ENCODE results near the gene CAPG. TPM values are rescaled to one million over a fixed set of nuclear protein-coding genes. Genes with fewer than 3 reads are reported as not detected.

CAPG gene
- total and polyA plus RNA-seq, 10 of the 15 experiments (the other 5 are each of a cell fraction or from before 2014, with no cell fraction given) = 26.3 to 192 (median 100) TPM

DNA sequence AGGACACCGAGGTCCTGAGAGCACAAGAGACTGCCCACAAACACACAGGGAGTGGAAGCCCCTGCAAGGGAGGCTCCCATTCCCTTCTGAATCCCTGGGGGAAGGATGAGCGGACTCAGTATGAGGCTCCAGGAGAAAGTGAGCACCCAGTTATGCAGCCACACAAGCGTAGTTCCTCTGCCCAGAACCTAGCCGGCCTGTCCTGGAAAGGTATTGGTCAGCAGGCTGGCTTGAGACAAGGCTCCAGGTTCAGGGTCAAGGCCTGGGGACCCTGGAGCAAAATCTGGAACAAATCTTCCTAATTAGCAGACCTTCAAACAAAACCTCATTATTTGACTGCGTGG, 1.2 kb upstream of the CAPG start (continued):
- TF ChIP-seq, protein P1, sequence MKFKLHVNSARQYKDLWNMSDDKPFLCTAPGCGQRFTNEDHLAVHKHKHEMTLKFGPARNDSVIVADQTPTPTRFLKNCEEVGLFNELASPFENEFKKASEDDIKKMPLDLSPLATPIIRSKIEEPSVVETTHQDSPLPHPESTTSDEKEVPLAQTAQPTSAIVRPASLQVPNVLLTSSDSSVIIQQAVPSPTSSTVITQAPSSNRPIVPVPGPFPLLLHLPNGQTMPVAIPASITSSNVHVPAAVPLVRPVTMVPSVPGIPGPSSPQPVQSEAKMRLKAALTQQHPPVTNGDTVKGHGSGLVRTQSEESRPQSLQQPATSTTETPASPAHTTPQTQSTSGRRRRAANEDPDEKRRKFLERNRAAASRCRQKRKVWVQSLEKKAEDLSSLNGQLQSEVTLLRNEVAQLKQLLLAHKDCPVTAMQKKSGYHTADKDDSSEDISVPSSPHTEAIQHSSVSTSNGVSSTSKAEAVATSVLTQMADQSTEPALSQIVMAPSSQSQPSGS (IDR thresholded peaks at IDR 0.05; ENCODE audit: low read length) = no peak
- TF ChIP-seq EZH2 (IDR thresholded peaks at IDR 0.05; ENCODE audit: borderline replicate concordance, control insufficient read depth, low read depth, low read length) (no peak), NR2F1 (conservative IDR thresholded peaks at IDR 0.05) (no peak)
- TF ChIP-seq, protein P2, sequence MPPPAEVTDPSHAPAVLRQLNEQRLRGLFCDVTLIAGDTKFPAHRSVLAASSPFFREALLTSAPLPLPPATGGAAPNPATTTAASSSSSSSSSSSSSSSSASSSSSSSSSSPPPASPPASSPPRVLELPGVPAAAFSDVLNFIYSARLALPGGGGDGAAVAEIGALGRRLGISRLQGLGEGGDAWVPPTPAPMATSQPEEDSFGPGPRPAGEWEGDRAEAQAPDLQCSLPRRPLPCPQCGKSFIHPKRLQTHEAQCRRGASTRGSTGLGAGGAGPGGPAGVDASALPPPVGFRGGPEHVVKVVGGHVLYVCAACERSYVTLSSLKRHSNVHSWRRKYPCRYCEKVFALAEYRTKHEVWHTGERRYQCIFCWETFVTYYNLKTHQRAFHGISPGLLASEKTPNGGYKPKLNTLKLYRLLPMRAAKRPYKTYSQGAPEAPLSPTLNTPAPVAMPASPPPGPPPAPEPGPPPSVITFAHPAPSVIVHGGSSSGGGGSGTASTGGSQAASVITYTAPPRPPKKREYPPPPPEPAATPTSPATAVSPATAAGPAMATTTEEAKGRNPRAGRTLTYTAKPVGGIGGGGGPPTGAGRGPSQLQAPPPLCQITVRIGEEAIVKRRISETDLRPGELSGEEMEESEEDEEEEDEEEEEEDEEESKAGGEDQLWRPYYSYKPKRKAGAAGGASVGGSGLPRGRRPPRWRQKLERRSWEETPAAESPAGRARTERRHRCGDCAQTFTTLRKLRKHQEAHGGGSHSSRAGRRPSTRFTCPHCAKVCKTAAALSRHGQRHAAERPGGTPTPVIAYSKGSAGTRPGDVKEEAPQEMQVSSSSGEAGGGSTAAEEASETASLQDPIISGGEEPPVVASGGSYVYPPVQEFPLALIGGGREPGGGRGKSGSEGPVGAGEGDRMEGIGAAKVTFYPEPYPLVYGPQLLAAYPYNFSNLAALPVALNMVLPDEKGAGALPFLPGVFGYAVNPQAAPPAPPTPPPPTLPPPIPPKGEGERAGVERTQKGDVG (CRISPR knock-in tag; IDR thresholded peaks at IDR 0.05) = no peak

DNA sequence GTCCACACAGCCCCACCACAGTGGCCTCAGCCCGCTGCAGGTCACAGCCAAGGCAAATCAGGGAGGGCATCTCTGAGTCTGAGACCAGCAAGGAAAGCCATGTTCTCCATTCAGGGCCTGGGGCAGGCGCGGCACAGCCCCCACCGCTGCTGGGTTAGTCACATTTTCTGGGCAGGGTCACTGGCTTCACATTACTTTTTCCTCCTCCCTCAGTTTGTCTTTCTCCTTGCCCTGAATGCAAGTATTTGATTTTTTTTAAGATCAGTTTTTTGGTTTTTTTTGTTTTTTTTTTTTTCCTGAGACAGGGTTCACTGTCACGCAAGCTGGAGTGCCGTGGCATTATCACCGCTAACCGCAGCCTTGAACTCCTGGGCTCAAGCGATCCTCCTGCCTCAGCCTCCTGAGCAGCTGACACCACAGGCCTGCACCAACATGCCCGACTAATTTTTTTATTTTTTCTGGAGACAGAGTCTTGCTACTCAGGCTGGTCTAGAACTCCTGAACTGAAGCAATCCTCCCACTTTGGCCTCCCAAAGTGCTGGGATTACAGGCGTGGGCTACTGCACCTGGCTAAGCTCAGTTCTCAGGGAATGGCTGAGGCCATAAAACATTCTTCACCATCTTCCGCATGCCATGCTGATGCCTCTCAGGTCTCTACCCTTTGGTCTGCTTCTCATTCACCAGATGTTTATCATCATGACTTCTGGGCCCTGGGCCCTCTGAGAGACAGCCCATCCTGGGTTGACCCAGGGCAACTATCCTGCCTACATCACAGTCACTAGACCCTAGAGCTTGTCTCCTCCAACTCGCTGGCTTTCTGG, 628 bp upstream of the CAPG start:
- FAIRE-seq = no peak
- no peak for DNase-seq (ENCODE audit: low read depth, low spot score)
- no TSS peak for BruUV-seq (replicated peaks)
- no peaks in the 10 kb centered on the region for H3K36me3 ChIP-seq (ENCODE audit: control insufficient read depth in 2 of 2, insufficient read depth in 2 of 2, low read length in 1 of 2)
- no peaks in the 10 kb centered on the region for H3K27me3 ChIP-seq (replicated peaks in 1 of 2; ENCODE audit: control insufficient read depth in 2 of 2, insufficient read depth in 2 of 2, low read length in 1 of 2)
- ATAC-seq = no peak
- peak overlapping the region; percentile 93 for H3K4me2 ChIP-seq (ENCODE audit: control insufficient read depth, insufficient read depth)
- no peak overlapping the region for H3K27ac ChIP-seq (ENCODE audit: control insufficient read depth, insufficient read depth)
- ChIA-PET POLR2A (interaction anchor here (0.7 kb wide), 1 partner anchor 611 kb away, joined by 7 read pairs; no protein-coding TSS in a partner anchor), SMC1A (ENCODE audit: uncharacterized antibody, unreplicated experiment) (interaction anchor here (1.2 kb wide), 1 partner anchor 9 kb away, joined by 5 read pairs; the partner anchor contains the start of gene SH2D6), CTCF (interaction anchor here (0.9 to 3.6 kb wide), 2 partner anchors 9 to 141 kb away, joined by 4 to 12 read pairs; no protein-coding TSS in a partner anchor), RAD21 (ENCODE audit: unreplicated experiment) (interaction anchor here (1.1 to 2.3 kb wide), 2 partner anchors 9 kb away, joined by 3 to 10 read pairs; partner anchors contain the start of gene SH2D6)
- peaks cover 29% of the 10 kb centered on the region for H3K4me1 ChIP-seq (ENCODE audit: control insufficient read depth, insufficient read depth, low read length)
- H3K79me2 ChIP-seq (ENCODE audit: control insufficient read depth, insufficient read depth, low read length) = no peaks in the 10 kb centered on the region; the same call in none of the 2 replicates
- H3K9me3 ChIP-seq (replicated peaks; ENCODE audit: control insufficient read depth, insufficient read depth, low read length) = no peaks in the 10 kb centered on the region
- 75% methylated on average over 13 of the region's 13 CpGs for WGBS (ENCODE audit: insufficient coverage, insufficient replicate concordance, low lambda C conversion rate, missing lambda C conversion rate)
- 0 out of 2 replicates have a peak overlapping the region, but pooled peaks have one; percentile 64 for H3K4me3 ChIP-seq
- no peaks in the 10 kb centered on the region for H4K20me1 ChIP-seq (ENCODE audit: control insufficient read depth, insufficient read depth)
- in situ Hi-C loops (cut with MboI) (no loop called here), intact Hi-C loops (cut with micrococcal nuclease; ENCODE audit: unreplicated experiment) (no loop called here)
- H2AFZ ChIP-seq (ENCODE audit: control insufficient read depth, low read depth, low read length) = no peak overlapping the region
- H3K9ac ChIP-seq (ENCODE audit: control insufficient read depth, insufficient read depth, low read length) = no peak overlapping the region
- TF ChIP-seq, protein P3, sequence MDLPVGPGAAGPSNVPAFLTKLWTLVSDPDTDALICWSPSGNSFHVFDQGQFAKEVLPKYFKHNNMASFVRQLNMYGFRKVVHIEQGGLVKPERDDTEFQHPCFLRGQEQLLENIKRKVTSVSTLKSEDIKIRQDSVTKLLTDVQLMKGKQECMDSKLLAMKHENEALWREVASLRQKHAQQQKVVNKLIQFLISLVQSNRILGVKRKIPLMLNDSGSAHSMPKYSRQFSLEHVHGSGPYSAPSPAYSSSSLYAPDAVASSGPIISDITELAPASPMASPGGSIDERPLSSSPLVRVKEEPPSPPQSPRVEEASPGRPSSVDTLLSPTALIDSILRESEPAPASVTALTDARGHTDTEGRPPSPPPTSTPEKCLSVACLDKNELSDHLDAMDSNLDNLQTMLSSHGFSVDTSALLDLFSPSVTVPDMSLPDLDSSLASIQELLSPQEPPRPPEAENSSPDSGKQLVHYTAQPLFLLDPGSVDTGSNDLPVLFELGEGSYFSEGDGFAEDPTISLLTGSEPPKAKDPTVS (IDR thresholded peaks at IDR 0.05; ENCODE audit: low read depth, low read length) = no peak
- TF ChIP-seq, protein P4, sequence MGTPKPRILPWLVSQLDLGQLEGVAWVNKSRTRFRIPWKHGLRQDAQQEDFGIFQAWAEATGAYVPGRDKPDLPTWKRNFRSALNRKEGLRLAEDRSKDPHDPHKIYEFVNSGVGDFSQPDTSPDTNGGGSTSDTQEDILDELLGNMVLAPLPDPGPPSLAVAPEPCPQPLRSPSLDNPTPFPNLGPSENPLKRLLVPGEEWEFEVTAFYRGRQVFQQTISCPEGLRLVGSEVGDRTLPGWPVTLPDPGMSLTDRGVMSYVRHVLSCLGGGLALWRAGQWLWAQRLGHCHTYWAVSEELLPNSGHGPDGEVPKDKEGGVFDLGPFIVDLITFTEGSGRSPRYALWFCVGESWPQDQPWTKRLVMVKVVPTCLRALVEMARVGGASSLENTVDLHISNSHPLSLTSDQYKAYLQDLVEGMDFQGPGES (IDR thresholded peaks at IDR 0.05) = no peak
- TF ChIP-seq HDAC2 (IDR thresholded peaks at IDR 0.05) (no peak), BACH1 (IDR thresholded peaks at IDR 0.05; ENCODE audit: borderline replicate concordance) (no peak), ZNF207 (IDR thresholded peaks at IDR 0.05; ENCODE audit: borderline replicate concordance) (no peak), PAX5 (IDR thresholded peaks at IDR 0.05; ENCODE audit: borderline replicate concordance, low read depth, low read length) (no peak), FOXK2 (IDR thresholded peaks at IDR 0.05) (no peak)
- TF ChIP-seq, protein P5, sequence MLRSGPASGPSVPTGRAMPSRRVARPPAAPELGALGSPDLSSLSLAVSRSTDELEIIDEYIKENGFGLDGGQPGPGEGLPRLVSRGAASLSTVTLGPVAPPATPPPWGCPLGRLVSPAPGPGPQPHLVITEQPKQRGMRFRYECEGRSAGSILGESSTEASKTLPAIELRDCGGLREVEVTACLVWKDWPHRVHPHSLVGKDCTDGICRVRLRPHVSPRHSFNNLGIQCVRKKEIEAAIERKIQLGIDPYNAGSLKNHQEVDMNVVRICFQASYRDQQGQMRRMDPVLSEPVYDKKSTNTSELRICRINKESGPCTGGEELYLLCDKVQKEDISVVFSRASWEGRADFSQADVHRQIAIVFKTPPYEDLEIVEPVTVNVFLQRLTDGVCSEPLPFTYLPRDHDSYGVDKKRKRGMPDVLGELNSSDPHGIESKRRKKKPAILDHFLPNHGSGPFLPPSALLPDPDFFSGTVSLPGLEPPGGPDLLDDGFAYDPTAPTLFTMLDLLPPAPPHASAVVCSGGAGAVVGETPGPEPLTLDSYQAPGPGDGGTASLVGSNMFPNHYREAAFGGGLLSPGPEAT (IDR thresholded peaks at IDR 0.05; ENCODE audit: low read depth) = no peak
